Liver (tissue), 9 donors: ENCODE results near the gene WDR7. TPM values are rescaled to one million over a fixed set of nuclear protein-coding genes. Genes with fewer than 3 reads are reported as not detected.
A peak's percentile ranks its signal among the peaks of the same experiment; 100 is the strongest.

Experiments used
- DNase-seq: peaks from one replicate; pipeline ENCODE4 v3.0.0-alpha.2; 2017; ENCODE audit warnings: low spot score
- H3K27ac ChIP-seq, 2 donors: one replicate each; pipeline ENCODE4 v1.7.0; 2013; ENCODE audit warnings: inconsistent platforms in 2 of 2, low read length in 2 of 2, control low read depth in 1 of 2, low read depth in 1 of 2, mild to moderate bottlenecking in 1 of 2
- H3K27me3 ChIP-seq, 4 donors: one replicate each; pipeline versions ENCODE4 v1.6.1 to v1.7.0; 2013; ENCODE audit warnings: low read length in 3 of 4, inconsistent platforms in 1 of 4, mild to moderate bottlenecking in 1 of 4, moderate library complexity in 1 of 4; ENCODE audit not compliant: control insufficient read depth in 4 of 4, insufficient read depth in 4 of 4
- H3K36me3 ChIP-seq, 4 donors: one replicate each; pipeline versions ENCODE4 v1.6.1 to v1.7.0; 2013; ENCODE audit warnings: low read length in 3 of 4, mild to moderate bottlenecking in 3 of 4, low read depth in 1 of 4, moderate library complexity in 1 of 4; ENCODE audit not compliant: control insufficient read depth in 4 of 4, insufficient read depth in 3 of 4
- H3K4me1 ChIP-seq, 4 donors: one replicate each; pipeline versions ENCODE4 v1.6.1 to v1.7.0; 2013; ENCODE audit warnings: low read length in 3 of 4, mild to moderate bottlenecking in 3 of 4, moderate library complexity in 1 of 4; ENCODE audit not compliant: control insufficient read depth in 4 of 4, insufficient read depth in 4 of 4
- H3K4me3 ChIP-seq, 3 donors: one replicate each; pipeline versions ENCODE4 v1.6.1 to v1.7.0; 2013; ENCODE audit warnings: low read length in 3 of 3, control low read depth in 1 of 3, low read depth in 1 of 3, mild to moderate bottlenecking in 1 of 3
- H3K9ac ChIP-seq, 2 donors: one replicate each; pipeline ENCODE4 v1.7.0; 2013; ENCODE audit warnings: low read length in 2 of 2, mild to moderate bottlenecking in 2 of 2, moderate library complexity in 2 of 2, control low read depth in 1 of 2, low read depth in 1 of 2
- H3K9me3 ChIP-seq, 4 donors: one replicate each; pipeline versions ENCODE4 v1.6.1 to v1.7.0; 2013; ENCODE audit warnings: low read length in 3 of 4; ENCODE audit not compliant: control insufficient read depth in 4 of 4
- ATF3 ChIP-seq: IDR thresholded peaks from 2 replicates; pipeline ENCODE4 v1.6.1; 2016; ENCODE audit warnings: antibody characterized with exemption
- CTCF ChIP-seq: fragments of 150-350 bp; IDR thresholded peaks from 2 replicates; pipeline ENCODE4 v1.5.1; 2017; ENCODE audit warnings: improper control_type of control experiment, low read depth, low read length; ENCODE audit not compliant: missing input control
- EGR1 ChIP-seq, 2 donors: IDR thresholded peaks; 2 replicates each; pipeline ENCODE4 v1.6.1; 2016 to 2018; ENCODE audit warnings: antibody characterized with exemption in 2 of 2, low read depth in 2 of 2
- FOXA1 ChIP-seq: IDR thresholded peaks from 2 replicates; pipeline ENCODE4 v1.6.1; 2016; ENCODE audit warnings: antibody characterized with exemption
- FOXA2 ChIP-seq: IDR thresholded peaks from 2 replicates; pipeline ENCODE4 v1.6.1; 2016; ENCODE audit warnings: antibody characterized with exemption
- GABPA ChIP-seq, 2 donors: IDR thresholded peaks in 1 of 2; conservative IDR thresholded peaks in 1 of 2; 2 replicates each; pipeline ENCODE4 v1.6.1; 2016; ENCODE audit warnings: antibody characterized with exemption in 2 of 2, mild to moderate bottlenecking in 1 of 2, moderate library complexity in 1 of 2
- HNF4A ChIP-seq, 2 donors: conservative IDR thresholded peaks; 2 replicates each; pipeline ENCODE4 v1.6.1; 2016; ENCODE audit warnings: antibody characterized with exemption in 2 of 2, mild to moderate bottlenecking in 2 of 2
- HNF4G ChIP-seq: IDR thresholded peaks from 2 replicates; pipeline ENCODE4 v1.6.1; 2016; ENCODE audit warnings: antibody characterized with exemption
- JUND ChIP-seq, 2 donors: IDR thresholded peaks; 2 replicates each; pipeline ENCODE4 v1.6.1; 2016; ENCODE audit warnings: antibody characterized with exemption in 2 of 2
- NR2F2 ChIP-seq: IDR thresholded peaks from 2 replicates; pipeline ENCODE4 v1.6.1; 2016; ENCODE audit warnings: antibody characterized with exemption
- RAD21 ChIP-seq, 2 donors: IDR thresholded peaks; 2 replicates each; pipeline ENCODE4 v1.6.1; 2016; ENCODE audit warnings: antibody characterized with exemption in 2 of 2, mild to moderate bottlenecking in 2 of 2
- RXRA ChIP-seq, 2 donors: IDR thresholded peaks; 2 replicates each; pipeline ENCODE4 v1.6.1; 2017 to 2018; ENCODE audit warnings: antibody characterized with exemption in 2 of 2, mild to moderate bottlenecking in 1 of 2
- SP1 ChIP-seq: IDR thresholded peaks from 2 replicates; pipeline ENCODE4 v1.6.1; 2018; ENCODE audit warnings: antibody characterized with exemption, mild to moderate bottlenecking
- TAF1 ChIP-seq: conservative IDR thresholded peaks from 2 replicates; pipeline ENCODE4 v1.6.1; 2016; ENCODE audit warnings: antibody characterized with exemption, mild to moderate bottlenecking
- YY1 ChIP-seq: IDR thresholded peaks from 2 replicates; pipeline ENCODE4 v1.6.1; 2016; ENCODE audit warnings: antibody characterized with exemption, mild to moderate bottlenecking
- ZBTB33 ChIP-seq: IDR thresholded peaks from 2 replicates; pipeline ENCODE4 v1.6.1; 2016; ENCODE audit warnings: antibody characterized with exemption
- WGBS: extraction: QIAGEN DNeasy Blood & Tissue Kit; methylation state at CpG from one replicate; pipeline ENCODE4 v1.1.7; 2013; 5-methylcytosine and 5-hydroxymethylcytosine counted together
- polyA plus RNA-seq, 2 donors: library from polyadenylated mRNA; stranded (reverse) in 1 of 2; unstranded in 1 of 2; fragments of 200-250 nt in 1 of 2; fragments of >200 nt in 1 of 2; fragmentation: Nextera tagmentation in 1 of 2; extraction: Ambion mirVana in 1 of 2; gene quantifications; one replicate each; pipeline versions ENCODE4 v1.2.1 to v1.2.3, GENCODE V29; 2013 to 2015
- total RNA-seq, 2 donors: library from RNA; depleted of rRNA; stranded (reverse); fragments of >200 nt; gene quantifications; one replicate each; pipeline ENCODE4 v1.2.3, GENCODE V29; 2014
- TF ChIP-seq, protein P1 (sequence below): IDR thresholded peaks from 2 replicates; pipeline ENCODE4 v1.6.1; 2016; ENCODE audit warnings: antibody characterized with exemption
- TF ChIP-seq, protein P2 (sequence below): IDR thresholded peaks from 2 replicates; pipeline ENCODE4 v1.6.1; 2016; ENCODE audit warnings: antibody characterized with exemption, mild to moderate bottlenecking
- donor health status: healthy.
- donor health status: healthy.
- donor health status: healthy.
- donor health status: healthy.
- donor health status: healthy.

The WDR7 gene
- total and polyA plus RNA-seq, 4 donors = 4.5 to 26.6 (median 13.2) TPM

DNA sequence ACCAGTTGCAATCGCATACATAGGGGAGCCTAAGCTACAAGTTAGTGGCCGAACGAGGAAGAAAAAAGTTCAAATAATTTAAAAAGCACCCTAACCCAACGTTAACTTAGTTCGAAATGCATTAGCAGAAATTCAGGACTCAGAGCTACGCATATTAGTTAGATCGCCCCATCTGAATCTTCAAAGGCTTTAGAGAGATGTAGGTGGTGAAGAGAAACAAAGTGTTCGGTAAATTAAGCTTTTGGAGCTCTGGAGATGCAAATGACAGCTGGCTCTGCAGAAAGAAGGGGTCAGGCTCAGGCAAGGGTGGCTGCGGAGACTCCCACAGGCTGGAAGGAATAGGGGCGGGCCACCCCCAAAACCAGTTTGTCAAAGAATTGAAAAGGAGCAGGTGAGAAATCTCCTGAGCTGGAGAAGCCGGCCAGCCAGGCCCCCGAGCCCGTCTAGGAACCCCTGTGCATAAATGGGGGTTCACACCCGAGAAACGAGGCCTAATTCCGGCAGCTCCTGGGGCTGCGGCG is 13.4 kb upstream of the WDR7 start (continued):
- no peak for TF ChIP-seq HNF4G

DNA sequence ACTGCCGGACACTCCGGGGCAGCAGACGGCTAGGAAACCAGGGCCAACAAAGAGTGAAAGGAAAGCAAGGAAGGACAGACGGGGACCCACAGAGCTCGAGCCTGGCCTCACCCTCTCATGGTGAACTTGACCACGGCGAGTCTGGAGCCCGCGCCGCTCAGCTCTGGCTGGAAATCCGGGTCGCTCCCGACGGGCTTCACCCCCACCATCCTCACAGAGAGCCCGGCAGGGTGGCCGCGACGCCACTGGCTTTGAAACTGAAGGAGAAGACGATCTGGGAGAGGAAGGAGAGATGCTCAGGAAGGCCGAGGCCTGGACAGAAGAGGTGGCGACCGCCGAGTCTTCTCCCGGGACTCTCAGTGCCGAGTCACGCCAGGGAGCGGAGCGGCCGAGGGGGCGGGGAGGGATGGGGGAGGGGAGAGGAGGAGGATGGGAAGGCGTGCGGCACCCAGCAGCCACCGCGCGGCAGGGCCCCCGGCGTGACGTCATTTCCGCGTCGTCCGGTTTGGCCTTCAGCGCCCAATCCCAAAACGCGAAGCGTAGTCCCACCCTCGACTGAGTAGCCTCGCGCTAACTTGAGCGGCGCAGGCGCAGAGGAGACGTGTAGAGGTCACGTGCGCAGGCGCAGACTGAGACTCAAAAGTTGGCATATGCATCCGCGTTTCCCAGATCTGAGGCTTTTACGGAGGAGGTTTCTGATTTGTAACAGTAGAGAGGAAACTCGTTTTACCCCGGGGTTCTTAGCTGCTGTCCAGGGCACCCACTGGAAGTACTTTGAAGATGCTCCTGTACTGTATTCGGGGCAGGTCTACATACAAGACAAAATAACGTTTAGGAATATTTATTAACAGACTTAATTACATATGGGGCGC is 12.7 kb upstream of the WDR7 start, which contains the start of gene TXNL1:
Gene TXNL1, minus strand, starts transcription at position 361 of the 872 bp plus-strand sequence. Its CDS starts 152 bp downstream, at position 209.
- DNase-seq = peak; percentile 100
- under 1% methylated on average over 64 of the region's 64 CpGs for WGBS
- TF ChIP-seq ZBTB33 = peak; percentile 99
- no peak for TF ChIP-seq FOXA1
- TF ChIP-seq, protein P1, sequence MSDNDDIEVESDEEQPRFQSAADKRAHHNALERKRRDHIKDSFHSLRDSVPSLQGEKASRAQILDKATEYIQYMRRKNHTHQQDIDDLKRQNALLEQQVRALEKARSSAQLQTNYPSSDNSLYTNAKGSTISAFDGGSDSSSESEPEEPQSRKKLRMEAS = peak; percentile 49
- no peak for TF ChIP-seq CTCF
- TF ChIP-seq GABPA (IDR thresholded peaks at IDR 0.05 in 1 of 2, conservative IDR thresholded peaks at IDR 0.05 in 1 of 2) = peak; percentile 54 to 89
- TF ChIP-seq NR2F2 = no peak
- TF ChIP-seq, protein P2, sequence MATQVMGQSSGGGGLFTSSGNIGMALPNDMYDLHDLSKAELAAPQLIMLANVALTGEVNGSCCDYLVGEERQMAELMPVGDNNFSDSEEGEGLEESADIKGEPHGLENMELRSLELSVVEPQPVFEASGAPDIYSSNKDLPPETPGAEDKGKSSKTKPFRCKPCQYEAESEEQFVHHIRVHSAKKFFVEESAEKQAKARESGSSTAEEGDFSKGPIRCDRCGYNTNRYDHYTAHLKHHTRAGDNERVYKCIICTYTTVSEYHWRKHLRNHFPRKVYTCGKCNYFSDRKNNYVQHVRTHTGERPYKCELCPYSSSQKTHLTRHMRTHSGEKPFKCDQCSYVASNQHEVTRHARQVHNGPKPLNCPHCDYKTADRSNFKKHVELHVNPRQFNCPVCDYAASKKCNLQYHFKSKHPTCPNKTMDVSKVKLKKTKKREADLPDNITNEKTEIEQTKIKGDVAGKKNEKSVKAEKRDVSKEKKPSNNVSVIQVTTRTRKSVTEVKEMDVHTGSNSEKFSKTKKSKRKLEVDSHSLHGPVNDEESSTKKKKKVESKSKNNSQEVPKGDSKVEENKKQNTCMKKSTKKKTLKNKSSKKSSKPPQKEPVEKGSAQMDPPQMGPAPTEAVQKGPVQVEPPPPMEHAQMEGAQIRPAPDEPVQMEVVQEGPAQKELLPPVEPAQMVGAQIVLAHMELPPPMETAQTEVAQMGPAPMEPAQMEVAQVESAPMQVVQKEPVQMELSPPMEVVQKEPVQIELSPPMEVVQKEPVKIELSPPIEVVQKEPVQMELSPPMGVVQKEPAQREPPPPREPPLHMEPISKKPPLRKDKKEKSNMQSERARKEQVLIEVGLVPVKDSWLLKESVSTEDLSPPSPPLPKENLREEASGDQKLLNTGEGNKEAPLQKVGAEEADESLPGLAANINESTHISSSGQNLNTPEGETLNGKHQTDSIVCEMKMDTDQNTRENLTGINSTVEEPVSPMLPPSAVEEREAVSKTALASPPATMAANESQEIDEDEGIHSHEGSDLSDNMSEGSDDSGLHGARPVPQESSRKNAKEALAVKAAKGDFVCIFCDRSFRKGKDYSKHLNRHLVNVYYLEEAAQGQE = peak; percentile 64
- TF ChIP-seq ATF3 = no peak
- peak in 1 of 2 donors; percentile 8 for TF ChIP-seq RAD21 (IDR thresholded peaks at IDR 0.05)
- TF ChIP-seq TAF1 = peak; percentile 95
- peak; percentile 27 to 77 for TF ChIP-seq EGR1 (IDR thresholded peaks at IDR 0.05; ENCODE audit: low read depth in 2 of 2)
- no peak for TF ChIP-seq HNF4G
- peak; percentile 62 for TF ChIP-seq SP1
- TF ChIP-seq FOXA2 = no peak
- TF ChIP-seq YY1 = peak; percentile 73
- peak in 1 of 2 donors; percentile 25 for TF ChIP-seq JUND (IDR thresholded peaks at IDR 0.05)
- TF ChIP-seq RXRA (IDR thresholded peaks at IDR 0.05) = peak in 1 of 2 donors; percentile 20
- TF ChIP-seq HNF4A (conservative IDR thresholded peaks at IDR 0.05) = peak in 1 of 2 donors; percentile 4
- peaks cover 4 to 24% (median 14%) of the 10 kb centered on the region in 4 donors for H3K4me1 ChIP-seq
- peak within 1 kb of the TSS; percentile 99 for H3K9ac ChIP-seq
- peak within 1 kb of the TSS; percentile 86 for H3K27ac ChIP-seq
- no peaks in the 10 kb centered on the region for H3K27me3 ChIP-seq
- peak within 1 kb of the TSS; percentile 78 to 97 (median 93) for H3K4me3 ChIP-seq
- no peaks in the 10 kb centered on the region for H3K9me3 ChIP-seq
- peaks cover 0 to 4% (median 0%) of the 10 kb centered on the region in 4 donors for H3K36me3 ChIP-seq
